Brain microvascular endothelial cell (primary cell): ENCODE data around the gene DCLK1.

Experiments
- DNase-seq: peaks from one replicate; pipeline ENCODE4 v3.0.0-alpha.2; 2020
- H3K27ac ChIP-seq: fragments of 250-450 bp; sonication (Bioruptor Pico); 2 replicates; pipeline ENCODE4 v1.5.1; 2020; ENCODE audit warnings: mild to moderate bottlenecking, moderate library complexity
- H3K27me3 ChIP-seq: fragments of 250-450 bp; sonication (Bioruptor Pico); replicated peaks from 2 replicates; pipeline ENCODE4 v1.5.1; 2020; ENCODE audit warnings: mild to moderate bottlenecking
- H3K36me3 ChIP-seq: fragments of 250-450 bp; sonication (Bioruptor Pico); replicated peaks from 2 replicates; pipeline ENCODE4 v1.5.1; 2020; ENCODE audit warnings: mild to moderate bottlenecking
- H3K4me3 ChIP-seq: 2 replicates; pipeline ENCODE4 v1.5.1; 2011; ENCODE audit warnings: low read depth, mild to moderate bottlenecking, control low read depth, low read length, moderate library complexity
- CTCF ChIP-seq: IDR thresholded peaks from 2 replicates; pipeline ENCODE4 v1.5.1; 2011; ENCODE audit warnings: low read depth, mild to moderate bottlenecking, moderate library complexity, low read length, control low read depth, inconsistent platforms; ENCODE audit errors: missing control alignments
- in situ Hi-C: cut with HindIII; loops from 2 replicates; pipeline ENCODE4 v1.10.0; 2017; ENCODE audit warnings: low sequenced_read_pairs, low pct_ligation_motif_present

Gene DCLK1

GRCh38 chr13:36151591-36151990 lies 20.4 kb upstream of the DCLK1 start:
- TF ChIP-seq CTCF = no peak
- in situ Hi-C loops = no loop called here
- Histone ChIP-seq H3K27me3 (no peaks in the 10 kb centered on the region), H3K4me3 (no peak overlapping the region), H3K36me3 (no peaks in the 10 kb centered on the region), H3K27ac (no peak overlapping the region)
- DNase-seq = no peak

GRCh38 chr13:36148446-36148845 lies 17.3 kb upstream of the DCLK1 start:
- H3K36me3 ChIP-seq = no peaks in the 10 kb centered on the region
- in situ Hi-C loops = no loop called here
- no peak for DNase-seq
- TF ChIP-seq CTCF = no peak
- peak overlapping the region; percentile 64 for H3K27ac ChIP-seq
- no peaks in the 10 kb centered on the region for H3K27me3 ChIP-seq
- no peak overlapping the region for H3K4me3 ChIP-seq

DNA sequence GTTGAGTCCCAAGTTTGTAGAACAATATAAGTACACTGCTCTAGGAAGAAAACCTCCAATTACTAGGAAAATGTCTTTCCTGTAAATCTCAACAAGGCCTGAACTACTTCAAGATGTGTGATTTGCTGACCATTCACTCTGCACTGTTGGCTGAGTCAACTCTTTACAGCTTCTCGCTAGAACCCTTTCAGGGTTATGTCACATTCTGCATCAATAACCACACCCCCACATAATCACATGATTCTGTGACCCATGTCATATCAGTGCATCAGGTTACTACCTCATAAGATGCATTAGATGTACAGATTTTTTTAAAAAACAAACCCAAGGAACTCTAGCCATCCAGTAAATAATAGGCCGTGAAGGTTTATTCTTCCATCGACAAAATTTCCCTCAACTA lies 16.1 kb upstream of the DCLK1 start:
- no peak overlapping the region for H3K4me3 ChIP-seq
- no peaks in the 10 kb centered on the region for H3K36me3 ChIP-seq
- no peak for TF ChIP-seq CTCF
- no peak for DNase-seq
- no peaks in the 10 kb centered on the region for H3K27me3 ChIP-seq
- in situ Hi-C loops = no loop called here
- H3K27ac ChIP-seq = peak overlapping the region; percentile 57

DNA sequence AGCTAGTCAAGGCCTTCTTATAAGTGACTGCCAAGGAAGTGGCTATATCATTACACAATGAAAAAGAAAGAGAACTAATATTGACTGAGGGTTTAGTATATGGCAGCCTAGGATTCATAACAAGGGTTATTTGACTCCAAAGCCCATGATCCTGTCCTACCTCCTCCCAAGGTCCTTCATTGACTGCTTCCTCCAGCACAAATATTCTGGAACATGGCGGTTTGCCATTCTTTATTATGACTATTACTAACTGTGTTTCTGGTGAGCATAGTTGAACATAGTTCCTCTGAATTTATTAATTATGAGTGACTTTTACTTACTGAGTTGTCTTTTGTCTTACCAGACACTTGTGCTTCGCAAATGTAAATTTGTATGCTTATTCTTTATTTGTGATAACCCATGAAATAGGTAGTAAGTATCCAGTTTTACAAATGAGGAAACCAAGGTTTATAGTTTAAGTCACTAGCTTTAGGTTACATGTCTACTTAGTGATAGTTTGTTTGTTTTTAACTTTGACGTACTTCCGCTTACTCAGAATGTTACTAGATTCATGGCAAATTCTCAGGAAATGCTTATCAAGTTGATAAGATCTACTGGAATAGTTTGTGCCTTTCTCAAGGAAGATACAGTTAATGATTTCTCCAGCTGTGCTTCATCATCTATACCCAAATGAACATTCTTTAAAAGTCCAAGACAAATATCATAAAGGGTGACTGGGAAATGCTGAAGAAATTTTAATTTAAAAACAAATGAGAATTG lies 15.5 kb upstream of the DCLK1 start:
- DNase-seq = no peak
- in situ Hi-C loops = no loop called here

DNA sequence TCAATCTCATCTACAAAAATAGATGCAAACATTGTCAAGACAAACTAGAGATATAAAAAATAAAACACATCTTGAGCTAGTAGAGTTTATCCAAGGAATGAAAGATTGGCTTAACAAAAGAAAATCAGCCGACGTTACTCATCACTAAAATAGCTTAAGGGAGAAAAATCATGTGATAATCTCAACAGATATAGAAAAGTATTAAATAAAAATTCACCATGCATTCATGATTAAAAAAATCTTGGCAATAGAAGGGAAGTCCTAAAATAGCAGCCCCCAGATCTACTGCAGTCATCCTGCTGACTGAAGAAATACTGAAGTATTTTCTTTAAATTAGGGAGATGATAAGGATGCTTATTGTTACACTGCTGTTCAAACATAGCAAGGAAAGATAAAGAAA lies 12.6 kb upstream of the DCLK1 start:
- TF ChIP-seq CTCF = no peak
- Histone ChIP-seq H3K27me3 (no peaks in the 10 kb centered on the region), H3K27ac (no peak overlapping the region), H3K4me3 (no peak overlapping the region), H3K36me3 (no peaks in the 10 kb centered on the region)
- no peak for DNase-seq
- in situ Hi-C loops = no loop called here

More for the DNA sequence above, 15.5 kb upstream of the DCLK1 start:
- peak overlapping the region; percentile 57 for H3K27ac ChIP-seq
- no peak overlapping the region for H3K4me3 ChIP-seq
- H3K36me3 ChIP-seq = no peaks in the 10 kb centered on the region
- no peak for TF ChIP-seq CTCF
- no peaks in the 10 kb centered on the region for H3K27me3 ChIP-seq

DNA sequence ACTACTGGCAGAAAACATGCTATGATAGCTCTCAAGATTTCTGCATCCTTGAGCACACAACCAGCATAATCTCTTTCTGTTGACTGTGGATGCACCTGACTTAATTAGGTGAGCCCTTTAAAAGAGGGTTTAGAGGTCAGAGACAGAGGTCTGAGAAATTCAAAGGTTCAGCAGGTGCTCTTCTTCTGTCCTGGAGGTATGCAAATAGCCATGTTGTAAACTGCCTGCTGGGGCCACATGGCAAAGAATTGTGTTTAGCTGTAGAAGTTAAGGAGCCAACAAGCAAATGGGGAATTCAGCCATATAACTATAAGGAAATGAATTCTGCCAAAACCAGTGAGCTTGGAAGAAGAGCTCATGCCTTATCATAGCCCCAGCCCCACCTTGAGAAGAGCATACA lies 11.6 kb upstream of the DCLK1 start:
- Histone ChIP-seq H3K4me3 (no peak overlapping the region), H3K27ac (no peak overlapping the region), H3K36me3 (no peaks in the 10 kb centered on the region), H3K27me3 (no peaks in the 10 kb centered on the region)
- no peak for TF ChIP-seq CTCF
- no peak for DNase-seq
- in situ Hi-C loops = no loop called here
